ENCODE data around the gene BUD13. TPM values are rescaled to one million over a fixed set of nuclear protein-coding genes. Genes with fewer than 3 reads are reported as not detected.

Gene BUD13
- total and polyA plus RNA-seq, 9 of the 15 experiments (the other 6 are each of a cell fraction or from before 2014, with no cell fraction given), result 9.5 to 34.1 (median 27.1) TPM

- peak; percentile 98 for TF ChIP-seq ZNF407 (IDR thresholded peaks at IDR 0.05; ENCODE audit: low read depth)
- no peak for TF ChIP-seq NCOA1 (IDR thresholded peaks at IDR 0.05; ENCODE audit: low read depth)
- TF ChIP-seq RBM14 (IDR thresholded peaks at IDR 0.05; ENCODE audit: borderline replicate concordance, insufficient read depth, low read depth, low read length), result 0 out of 2 replicates have a peak, but pooled peaks have one; percentile 34
- TF ChIP-seq THAP7 (CRISPR knock-in tag; IDR thresholded peaks at IDR 0.05), result no peak
- TF ChIP-seq ZNF561 (CRISPR knock-in tag; conservative IDR thresholded peaks at IDR 0.05), result no peak
- TF ChIP-seq, protein P1, sequence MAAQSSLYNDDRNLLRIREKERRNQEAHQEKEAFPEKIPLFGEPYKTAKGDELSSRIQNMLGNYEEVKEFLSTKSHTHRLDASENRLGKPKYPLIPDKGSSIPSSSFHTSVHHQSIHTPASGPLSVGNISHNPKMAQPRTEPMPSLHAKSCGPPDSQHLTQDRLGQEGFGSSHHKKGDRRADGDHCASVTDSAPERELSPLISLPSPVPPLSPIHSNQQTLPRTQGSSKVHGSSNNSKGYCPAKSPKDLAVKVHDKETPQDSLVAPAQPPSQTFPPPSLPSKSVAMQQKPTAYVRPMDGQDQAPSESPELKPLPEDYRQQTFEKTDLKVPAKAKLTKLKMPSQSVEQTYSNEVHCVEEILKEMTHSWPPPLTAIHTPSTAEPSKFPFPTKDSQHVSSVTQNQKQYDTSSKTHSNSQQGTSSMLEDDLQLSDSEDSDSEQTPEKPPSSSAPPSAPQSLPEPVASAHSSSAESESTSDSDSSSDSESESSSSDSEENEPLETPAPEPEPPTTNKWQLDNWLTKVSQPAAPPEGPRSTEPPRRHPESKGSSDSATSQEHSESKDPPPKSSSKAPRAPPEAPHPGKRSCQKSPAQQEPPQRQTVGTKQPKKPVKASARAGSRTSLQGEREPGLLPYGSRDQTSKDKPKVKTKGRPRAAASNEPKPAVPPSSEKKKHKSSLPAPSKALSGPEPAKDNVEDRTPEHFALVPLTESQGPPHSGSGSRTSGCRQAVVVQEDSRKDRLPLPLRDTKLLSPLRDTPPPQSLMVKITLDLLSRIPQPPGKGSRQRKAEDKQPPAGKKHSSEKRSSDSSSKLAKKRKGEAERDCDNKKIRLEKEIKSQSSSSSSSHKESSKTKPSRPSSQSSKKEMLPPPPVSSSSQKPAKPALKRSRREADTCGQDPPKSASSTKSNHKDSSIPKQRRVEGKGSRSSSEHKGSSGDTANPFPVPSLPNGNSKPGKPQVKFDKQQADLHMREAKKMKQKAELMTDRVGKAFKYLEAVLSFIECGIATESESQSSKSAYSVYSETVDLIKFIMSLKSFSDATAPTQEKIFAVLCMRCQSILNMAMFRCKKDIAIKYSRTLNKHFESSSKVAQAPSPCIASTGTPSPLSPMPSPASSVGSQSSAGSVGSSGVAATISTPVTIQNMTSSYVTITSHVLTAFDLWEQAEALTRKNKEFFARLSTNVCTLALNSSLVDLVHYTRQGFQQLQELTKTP (IDR thresholded peaks at IDR 0.05; ENCODE audit: low read depth in 1 of 2, partially characterized antibody in 2 of 2), result no peak
- TF ChIP-seq, protein P2, sequence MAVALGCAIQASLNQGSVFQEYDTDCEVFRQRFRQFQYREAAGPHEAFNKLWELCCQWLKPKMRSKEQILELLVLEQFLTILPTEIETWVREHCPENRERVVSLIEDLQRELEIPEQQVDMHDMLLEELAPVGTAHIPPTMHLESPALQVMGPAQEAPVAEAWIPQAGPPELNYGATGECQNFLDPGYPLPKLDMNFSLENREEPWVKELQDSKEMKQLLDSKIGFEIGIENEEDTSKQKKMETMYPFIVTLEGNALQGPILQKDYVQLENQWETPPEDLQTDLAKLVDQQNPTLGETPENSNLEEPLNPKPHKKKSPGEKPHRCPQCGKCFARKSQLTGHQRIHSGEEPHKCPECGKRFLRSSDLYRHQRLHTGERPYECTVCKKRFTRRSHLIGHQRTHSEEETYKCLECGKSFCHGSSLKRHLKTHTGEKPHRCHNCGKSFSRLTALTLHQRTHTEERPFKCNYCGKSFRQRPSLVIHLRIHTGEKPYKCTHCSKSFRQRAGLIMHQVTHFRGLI (CRISPR knock-in tag; IDR thresholded peaks at IDR 0.05), result no peak
- TF ChIP-seq ZNF589 (CRISPR knock-in tag; IDR thresholded peaks at IDR 0.05; ENCODE audit: low read depth), result no peak
- no peak; the same call in 1 of the 2 replicates for TF ChIP-seq KLF1 (tag; IDR thresholded peaks at IDR 0.05)
Measured at GRCh38 chr11:116772443-116773202, at the start of gene BUD13 (continued).
